ENCODE results near the gene TAOK2. TPM values are rescaled to one million over a fixed set of nuclear protein-coding genes. Genes with fewer than 3 reads are reported as not detected.

The TAOK2 gene
- total RNA-seq, 4 donors from 2014 or later: 15.9 to 31.0 (median 22.1) TPM

DNA sequence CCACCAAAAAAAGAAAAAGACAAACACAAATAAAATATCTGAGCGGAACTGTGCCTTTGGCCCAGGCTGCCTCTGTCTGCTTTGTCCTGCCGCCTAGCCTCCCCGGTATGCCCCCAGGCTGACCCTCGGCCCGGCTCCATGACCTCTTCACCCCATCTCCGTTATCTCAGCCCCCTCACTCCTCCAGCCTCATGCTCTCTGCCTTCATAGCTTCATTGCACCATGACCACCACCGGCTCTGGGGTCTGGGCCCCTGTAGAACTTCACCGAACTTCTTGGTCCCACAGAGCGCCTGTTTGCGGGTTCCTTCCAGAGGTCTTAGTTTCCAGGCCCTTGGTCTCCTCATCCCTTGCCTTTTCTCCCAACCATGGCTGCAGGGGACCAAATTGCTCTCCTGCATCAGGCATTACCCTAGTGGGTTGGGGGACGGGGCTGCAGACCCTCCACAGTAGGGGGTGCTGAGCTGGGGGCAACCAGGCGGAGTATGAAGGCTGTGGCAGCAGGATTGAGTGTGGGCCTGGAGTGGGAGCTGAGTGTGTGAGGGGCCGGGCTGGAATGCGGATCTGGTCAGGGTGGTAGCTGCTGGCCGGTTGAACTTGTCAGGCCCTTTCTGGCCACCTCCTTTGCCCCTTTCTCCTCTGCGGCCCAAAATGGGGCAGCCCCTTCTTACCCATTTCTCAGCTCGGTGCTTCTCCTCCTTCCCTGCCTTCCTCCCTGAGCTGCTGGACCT, 14.8 kb downstream of the TAOK2 start:
- ATAC-seq (no peak), DNase-seq (no peak)
- intact Hi-C loops (cut with DNase I; ENCODE audit: low total_unique reads): no loop called here
- Histone ChIP-seq H3K27ac (no peak overlapping the region), H3K4me1 (peaks cover 0 to 3% of the 10 kb centered on the region in 2 donors), H3K4me3 (no peak overlapping the region), H3K27me3 (no peaks in the 10 kb centered on the region), H3K9me3 (no peaks in the 10 kb centered on the region), H3K36me3 (peaks cover 0 to 100% of the 10 kb centered on the region in 2 donors)
- in situ Hi-C loops (cut with MboI; ENCODE audit: low sequenced_read_pairs in 4 of 4): no loop called here
- TF ChIP-seq, protein P1, sequence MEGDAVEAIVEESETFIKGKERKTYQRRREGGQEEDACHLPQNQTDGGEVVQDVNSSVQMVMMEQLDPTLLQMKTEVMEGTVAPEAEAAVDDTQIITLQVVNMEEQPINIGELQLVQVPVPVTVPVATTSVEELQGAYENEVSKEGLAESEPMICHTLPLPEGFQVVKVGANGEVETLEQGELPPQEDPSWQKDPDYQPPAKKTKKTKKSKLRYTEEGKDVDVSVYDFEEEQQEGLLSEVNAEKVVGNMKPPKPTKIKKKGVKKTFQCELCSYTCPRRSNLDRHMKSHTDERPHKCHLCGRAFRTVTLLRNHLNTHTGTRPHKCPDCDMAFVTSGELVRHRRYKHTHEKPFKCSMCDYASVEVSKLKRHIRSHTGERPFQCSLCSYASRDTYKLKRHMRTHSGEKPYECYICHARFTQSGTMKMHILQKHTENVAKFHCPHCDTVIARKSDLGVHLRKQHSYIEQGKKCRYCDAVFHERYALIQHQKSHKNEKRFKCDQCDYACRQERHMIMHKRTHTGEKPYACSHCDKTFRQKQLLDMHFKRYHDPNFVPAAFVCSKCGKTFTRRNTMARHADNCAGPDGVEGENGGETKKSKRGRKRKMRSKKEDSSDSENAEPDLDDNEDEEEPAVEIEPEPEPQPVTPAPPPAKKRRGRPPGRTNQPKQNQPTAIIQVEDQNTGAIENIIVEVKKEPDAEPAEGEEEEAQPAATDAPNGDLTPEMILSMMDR (IDR thresholded peaks at IDR 0.05 in 4 of 5, conservative IDR thresholded peaks at IDR 0.05 in 1 of 5): no peak
- TF ChIP-seq POLR2A (IDR thresholded peaks at IDR 0.05): no peak

DNA sequence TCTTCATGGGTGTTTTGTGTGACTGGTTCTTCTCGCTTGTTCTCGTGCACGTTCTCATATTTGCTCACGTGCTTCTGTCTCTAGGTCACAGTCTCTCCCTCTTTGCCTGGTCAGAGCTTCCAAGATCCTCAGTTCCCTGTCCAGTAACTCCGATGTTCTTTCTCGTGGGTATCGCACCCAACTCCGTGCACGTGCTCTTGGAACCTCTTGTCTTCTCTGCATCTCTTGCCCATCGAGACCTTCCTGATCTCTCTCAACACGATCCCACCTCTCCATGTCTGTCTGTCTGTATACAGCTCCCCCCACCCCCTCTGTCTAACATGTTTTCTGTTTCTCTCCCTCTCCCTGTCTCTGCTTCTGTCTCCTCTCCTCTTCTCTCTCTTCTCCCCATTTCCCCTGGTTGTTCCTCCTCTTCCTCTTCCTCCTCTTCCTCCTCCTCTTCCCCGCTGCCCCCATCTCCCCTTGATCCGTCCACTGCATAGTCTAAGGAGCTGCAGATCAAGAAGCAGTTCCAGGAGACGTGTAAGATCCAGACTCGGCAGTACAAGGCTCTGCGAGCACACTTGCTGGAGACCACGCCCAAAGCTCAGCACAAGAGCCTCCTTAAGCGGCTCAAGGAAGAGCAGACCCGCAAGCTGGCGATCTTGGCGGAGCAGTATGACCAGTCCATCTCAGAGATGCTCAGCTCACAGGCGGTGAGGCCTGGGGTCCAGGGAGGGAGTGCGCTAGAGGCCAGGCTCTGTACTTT, 15.6 kb downstream of the TAOK2 start:
- H3K9me3 ChIP-seq: no peaks in the 10 kb centered on the region
- H3K4me3 ChIP-seq: no peak overlapping the region
- intact Hi-C loops (cut with DNase I; ENCODE audit: low total_unique reads) (no loop called here), in situ Hi-C loops (cut with MboI; ENCODE audit: low sequenced_read_pairs in 4 of 4) (no loop called here)
- H3K4me1 ChIP-seq: peaks cover 3 to 4% of the 10 kb centered on the region in 2 donors
- peaks cover 0 to 98% of the 10 kb centered on the region in 2 donors for H3K36me3 ChIP-seq
- ATAC-seq: no peak
- TF ChIP-seq POLR2A (IDR thresholded peaks at IDR 0.05): no peak
- TF ChIP-seq, protein P1 (IDR thresholded peaks at IDR 0.05 in 4 of 5, conservative IDR thresholded peaks at IDR 0.05 in 1 of 5): no peak
- no peak for DNase-seq
- H3K27ac ChIP-seq: no peak overlapping the region
- no peaks in the 10 kb centered on the region for H3K27me3 ChIP-seq

DNA sequence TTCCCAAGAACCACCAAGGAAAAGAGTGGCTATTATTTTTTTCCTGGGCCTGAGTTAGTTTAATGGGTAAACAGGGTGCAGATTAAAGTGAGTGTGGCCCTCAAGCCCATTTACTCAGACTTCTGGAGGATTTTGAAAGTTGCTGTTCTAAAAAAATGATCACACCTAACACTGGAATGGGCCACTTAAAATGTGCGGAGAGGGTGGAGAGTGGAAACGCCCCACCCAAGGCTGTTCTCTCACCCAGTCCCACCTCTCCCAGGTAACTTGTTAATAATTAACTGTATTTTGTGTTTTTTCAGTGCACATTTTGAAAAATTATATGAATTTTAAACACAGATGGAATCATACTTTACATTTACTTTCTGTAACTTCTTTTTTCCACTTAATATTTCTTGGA, 16.4 kb downstream of the TAOK2 start:
- ATAC-seq (no peak), DNase-seq (no peak)
- H3K36me3 ChIP-seq: peaks cover 0 to 90% of the 10 kb centered on the region in 2 donors
- in situ Hi-C loops (cut with MboI; ENCODE audit: low sequenced_read_pairs in 4 of 4): no loop called here
- no peak overlapping the region for H3K27ac ChIP-seq
- H3K4me1 ChIP-seq: peaks cover 9 to 11% of the 10 kb centered on the region in 2 donors
- no peaks in the 10 kb centered on the region for H3K27me3 ChIP-seq
- TF ChIP-seq, protein P1 (IDR thresholded peaks at IDR 0.05 in 4 of 5, conservative IDR thresholded peaks at IDR 0.05 in 1 of 5): no peak
- no peak for TF ChIP-seq POLR2A (IDR thresholded peaks at IDR 0.05)
- intact Hi-C loops (cut with DNase I; ENCODE audit: low total_unique reads): loop anchor here (10.0 kb wide), 1 partner anchor 545 kb away; the partner anchor contains the start of gene ZNF747
- no peak overlapping the region for H3K4me3 ChIP-seq
- H3K9me3 ChIP-seq: no peaks in the 10 kb centered on the region

DNA sequence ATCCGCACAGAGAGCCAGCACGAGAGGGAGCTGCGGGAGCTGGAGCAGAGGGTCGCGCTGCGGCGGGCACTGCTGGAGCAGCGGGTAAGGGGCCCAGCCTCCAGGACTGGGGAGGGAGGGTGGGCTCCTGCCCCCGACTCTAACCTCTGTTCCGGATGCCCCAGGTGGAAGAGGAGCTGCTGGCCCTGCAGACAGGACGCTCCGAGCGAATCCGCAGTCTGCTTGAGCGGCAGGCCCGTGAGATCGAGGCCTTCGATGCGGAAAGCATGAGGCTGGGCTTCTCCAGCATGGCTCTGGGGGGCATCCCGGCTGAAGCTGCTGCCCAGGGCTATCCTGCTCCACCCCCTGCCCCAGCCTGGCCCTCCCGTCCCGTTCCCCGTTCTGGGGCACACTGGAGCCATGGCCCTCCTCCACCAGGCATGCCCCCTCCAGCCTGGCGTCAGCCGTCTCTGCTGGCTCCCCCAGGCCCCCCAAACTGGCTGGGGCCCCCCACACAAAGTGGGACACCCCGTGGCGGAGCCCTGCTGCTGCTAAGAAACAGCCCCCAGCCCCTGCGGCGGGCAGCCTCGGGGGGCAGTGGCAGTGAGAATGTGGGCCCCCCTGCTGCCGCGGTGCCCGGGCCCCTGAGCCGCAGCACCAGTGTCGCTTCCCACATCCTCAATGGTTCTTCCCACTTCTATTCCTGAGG, 17.4 kb downstream of the TAOK2 start:
- H3K4me3 ChIP-seq: no peak overlapping the region
- in situ Hi-C loops (cut with MboI; ENCODE audit: low sequenced_read_pairs in 4 of 4): no loop called here
- ATAC-seq (no peak), DNase-seq (no peak)
- H3K36me3 ChIP-seq: peaks cover 0 to 80% of the 10 kb centered on the region in 2 donors
- intact Hi-C loops (cut with DNase I; ENCODE audit: low total_unique reads): loop anchor here (10.0 kb wide), 1 partner anchor 544 kb away; the partner anchor contains the start of gene ZNF747
- TF ChIP-seq, protein P1 (IDR thresholded peaks at IDR 0.05 in 4 of 5, conservative IDR thresholded peaks at IDR 0.05 in 1 of 5): no peak
- no peak for TF ChIP-seq POLR2A (IDR thresholded peaks at IDR 0.05)
- H3K4me1 ChIP-seq: peaks cover 11 to 14% of the 10 kb centered on the region in 2 donors
- no peaks in the 10 kb centered on the region for H3K9me3 ChIP-seq
- H3K27ac ChIP-seq: no peak overlapping the region
- H3K27me3 ChIP-seq: no peaks in the 10 kb centered on the region

All from gastrocnemius medialis (tissue), 4 donors.